Measurements from ENCODE around the gene ITGAL. TPM values are rescaled to one million over a fixed set of nuclear protein-coding genes. Genes with fewer than 3 reads are reported as not detected.

The ITGAL gene
- total and polyA plus RNA-seq, 2 of the 13 experiments (the other 11 are each of a cell fraction or from before 2014, with no cell fraction given), result 0.86 to 1.2 TPM

GRCh38 chr16:30526823-30527634, 54.5 kb downstream of the ITGAL start (continued):
- TF ChIP-seq AKNA (CRISPR knock-in tag; IDR thresholded peaks at IDR 0.05; ENCODE audit: borderline replicate concordance) (0 out of 2 replicates have a peak, but pooled peaks have one; percentile 54), SMYD3 (CRISPR knock-in tag; IDR thresholded peaks at IDR 0.05) (no peak), ZNF44 (CRISPR knock-in tag; IDR thresholded peaks at IDR 0.05) (no peak), ZSCAN5A (CRISPR knock-in tag; IDR thresholded peaks at IDR 0.05; ENCODE audit: borderline replicate concordance) (0 out of 2 replicates have a peak, but pooled peaks have one; percentile 33), NFYB (CRISPR knock-in tag; IDR thresholded peaks at IDR 0.05) (peak; percentile 77), ATAD3A (CRISPR knock-in tag; IDR thresholded peaks at IDR 0.05) (no peak), ZNF883 (CRISPR knock-in tag; IDR thresholded peaks at IDR 0.05; ENCODE audit: not compliant biosample characterization) (peak; percentile 82), GABPA (IDR thresholded peaks at IDR 0.05; ENCODE audit: low read depth, low read length) (peak; percentile 78), GABPA (CRISPR knock-in tag; IDR thresholded peaks at IDR 0.05; ENCODE audit: low read depth) (peak; percentile 90), CTCF (CRISPR knock-in tag; IDR thresholded peaks at IDR 0.05) (peak; percentile 54), GTF2F1 (IDR thresholded peaks at IDR 0.05; ENCODE audit: low read length) (no peak), CCAR2 (optimal IDR thresholded peaks at IDR 0.05; ENCODE audit: low read depth, low read length) (no peak), RBFOX2 (IDR thresholded peaks at IDR 0.05; ENCODE audit: low read depth, low read length) (peak; percentile 94), ZNF280D (CRISPR knock-in tag; IDR thresholded peaks at IDR 0.05) (no peak), YEATS4 (CRISPR knock-in tag; IDR thresholded peaks at IDR 0.05; ENCODE audit: borderline replicate concordance) (0 out of 2 replicates have a peak, but pooled peaks have one; percentile 41)
